GM21526 (cell line): ENCODE results near the gene PCSK5.

Experiments
- ATAC-seq: cut with Tn5 transposase; IDR thresholded peaks from one replicate; pipeline ENCODE4 v1.9.1; 2021; ENCODE audit warnings: moderate library complexity; ENCODE audit not compliant: unreplicated experiment, low FRiP score

The PCSK5 gene

GRCh38 chr9:75918154-75918553 lies 27.7 kb downstream of the PCSK5 start:
- ATAC-seq: no peak

GRCh38 chr9:75918909-75919308 lies 28.4 kb downstream of the PCSK5 start:
- no peak for ATAC-seq

DNA sequence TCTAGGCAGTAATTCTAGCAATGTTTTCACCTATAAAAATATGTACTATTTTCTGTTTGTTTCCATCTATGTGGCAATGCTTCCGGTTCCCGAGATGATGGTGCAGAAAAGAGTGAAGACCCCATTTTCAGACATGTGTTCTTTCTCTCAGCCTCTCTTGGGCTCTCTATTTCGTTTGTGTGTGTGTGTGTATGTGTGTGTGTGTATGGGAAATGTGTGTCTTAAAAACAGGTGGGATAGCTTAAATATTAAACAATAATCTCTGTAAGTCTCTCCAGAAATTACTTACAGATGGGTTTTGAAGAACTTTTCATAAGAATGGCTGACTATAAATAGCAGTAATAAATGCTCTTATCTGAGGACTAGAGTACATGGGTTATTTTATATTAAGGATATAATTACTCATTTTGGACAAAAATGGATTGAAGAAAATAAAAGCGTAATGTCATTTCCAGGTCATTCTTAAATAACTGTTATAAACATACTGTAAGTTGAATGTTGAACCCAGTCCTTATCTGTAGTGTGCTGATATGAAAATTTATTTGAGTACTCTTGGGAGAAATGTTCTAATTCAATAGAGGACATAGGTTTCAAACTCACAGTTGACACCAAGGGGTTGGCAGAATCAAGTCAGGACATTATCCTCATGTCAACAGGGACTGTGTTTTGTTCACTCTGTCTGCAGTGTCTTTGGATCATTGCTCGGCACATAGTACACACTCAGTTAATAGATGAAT lies 31.1 kb downstream of the PCSK5 start:
- ATAC-seq: no peak

DNA sequence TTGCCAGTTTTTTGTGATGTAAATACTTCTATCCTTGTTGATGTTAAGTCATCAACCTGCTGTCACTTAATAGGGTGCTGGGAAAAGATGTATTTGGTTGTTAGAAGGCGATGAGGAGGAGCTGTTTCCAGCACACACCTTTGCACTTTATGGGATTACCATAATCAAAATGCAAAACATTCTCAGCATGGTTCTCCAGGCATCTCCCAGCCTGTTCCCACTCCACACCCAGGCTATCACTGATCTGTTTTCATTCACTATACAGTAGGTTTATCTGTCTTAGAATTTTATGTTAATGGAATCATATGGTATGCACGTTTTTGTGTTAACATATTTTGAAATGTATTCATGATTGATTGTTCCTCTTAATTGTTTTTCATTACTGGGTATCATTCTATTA lies 35.9 kb downstream of the PCSK5 start:
- no peak for ATAC-seq

DNA sequence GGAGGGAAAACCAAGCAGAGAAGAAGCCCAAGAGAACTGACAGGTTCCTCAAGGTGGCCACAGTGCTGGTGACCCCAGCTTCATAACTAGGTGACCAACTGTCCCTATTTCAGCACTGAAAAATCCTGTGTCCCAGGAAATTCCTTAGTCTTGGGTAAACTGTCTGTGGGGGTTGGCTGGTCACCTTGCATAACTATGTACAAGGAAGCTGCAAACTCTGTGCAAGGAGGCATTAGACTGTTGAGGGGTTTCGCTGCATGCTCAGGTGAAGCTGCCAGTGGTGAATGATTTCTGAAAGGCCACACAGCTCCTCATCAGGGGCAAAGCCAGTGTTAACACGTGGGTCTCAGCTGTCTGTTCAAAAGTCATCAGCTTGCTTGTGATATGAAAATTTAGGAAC lies 36.9 kb downstream of the PCSK5 start:
- ATAC-seq: no peak

- no peak for ATAC-seq
Measured at GRCh38 chr9:75930190-75930589, 39.7 kb downstream of the PCSK5 start.

DNA sequence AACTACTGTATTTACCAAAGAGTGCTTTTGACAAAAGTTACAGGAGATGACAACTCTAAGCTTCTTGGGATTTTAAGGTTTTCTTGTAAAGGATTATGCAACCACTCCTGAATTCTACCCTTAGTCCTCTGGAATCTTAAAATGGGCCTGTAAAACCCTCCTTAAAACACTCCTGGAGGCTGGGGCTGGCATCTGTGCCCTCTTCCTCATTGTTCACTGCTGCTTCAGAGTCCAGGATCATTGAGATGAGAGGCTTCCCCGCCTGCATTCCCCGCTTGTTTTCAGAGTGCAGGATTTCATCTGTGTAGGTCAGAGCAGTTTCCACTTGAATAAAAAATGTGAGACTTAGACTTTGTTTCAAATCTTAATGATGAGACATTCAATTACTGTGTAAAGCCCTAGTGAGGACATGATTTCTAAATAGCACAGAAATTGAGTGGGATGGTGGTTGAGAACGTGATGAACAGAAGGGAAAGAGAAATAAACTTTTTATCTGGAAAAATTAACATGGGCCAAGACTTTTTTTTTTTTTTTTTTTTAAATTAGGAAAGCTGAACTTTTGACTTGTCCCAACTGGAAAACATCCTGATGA lies 40.4 kb downstream of the PCSK5 start:
- no peak for ATAC-seq

DNA sequence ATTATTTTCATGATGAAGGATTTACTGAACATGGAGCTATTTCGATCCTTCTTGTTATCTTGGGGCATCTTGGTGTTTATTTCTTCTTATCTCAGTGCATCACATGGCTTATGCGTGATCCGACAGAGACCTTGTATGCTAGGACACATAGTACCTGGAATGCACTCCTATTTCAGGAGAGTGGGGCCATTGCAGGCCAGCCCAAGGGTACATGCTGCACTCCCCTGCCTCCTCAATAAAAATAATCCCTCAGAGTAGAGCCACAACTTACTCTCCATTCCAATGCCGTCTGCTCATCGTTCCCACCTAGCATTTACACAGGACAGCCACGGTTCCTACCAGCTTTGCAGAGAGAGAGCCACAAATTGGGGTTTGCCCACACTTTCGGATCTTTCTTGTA lies 43.5 kb downstream of the PCSK5 start:
- no peak for ATAC-seq

DNA sequence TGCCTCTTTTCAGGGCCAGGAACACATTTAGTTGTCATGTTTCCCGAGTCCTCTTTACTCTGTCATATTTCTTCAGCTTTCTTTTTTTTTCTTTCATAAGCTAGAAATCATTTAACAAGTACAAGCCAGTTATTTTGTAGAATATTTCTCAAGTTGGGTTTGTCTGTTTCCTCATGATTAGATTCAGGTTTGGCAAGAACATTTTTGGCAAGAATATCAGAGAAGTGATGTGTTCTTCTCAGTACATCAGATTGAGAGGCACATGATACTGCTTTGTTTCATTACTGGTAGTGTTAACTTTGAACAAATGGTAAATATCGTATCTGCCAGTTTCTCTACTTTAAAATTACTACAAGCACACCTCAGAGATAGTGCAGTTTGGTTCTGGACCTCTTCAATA lies 45.1 kb downstream of the PCSK5 start:
- no peak for ATAC-seq

GRCh38 chr9:75937521-75938258 lies 47.2 kb downstream of the PCSK5 start:
- ATAC-seq: no peak

DNA sequence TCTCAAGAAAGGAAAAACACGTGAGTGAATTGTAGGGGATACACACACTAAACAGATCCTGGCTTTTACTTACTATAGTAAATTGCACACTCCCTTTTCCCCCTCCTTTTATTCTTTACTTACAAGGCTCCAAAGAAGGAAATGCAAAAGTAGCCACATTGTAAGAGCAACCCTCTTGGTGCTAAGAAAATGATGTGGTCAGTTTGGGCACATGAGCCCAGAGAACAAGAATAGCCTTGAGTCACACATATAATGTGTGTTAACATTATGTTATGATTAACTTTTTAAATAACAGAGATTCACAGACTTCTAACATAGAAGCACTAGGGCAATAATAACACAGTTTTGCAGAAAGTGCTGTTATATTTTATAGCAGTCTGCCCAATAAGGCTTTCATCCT lies 48.5 kb downstream of the PCSK5 start:
- no peak for ATAC-seq

DNA sequence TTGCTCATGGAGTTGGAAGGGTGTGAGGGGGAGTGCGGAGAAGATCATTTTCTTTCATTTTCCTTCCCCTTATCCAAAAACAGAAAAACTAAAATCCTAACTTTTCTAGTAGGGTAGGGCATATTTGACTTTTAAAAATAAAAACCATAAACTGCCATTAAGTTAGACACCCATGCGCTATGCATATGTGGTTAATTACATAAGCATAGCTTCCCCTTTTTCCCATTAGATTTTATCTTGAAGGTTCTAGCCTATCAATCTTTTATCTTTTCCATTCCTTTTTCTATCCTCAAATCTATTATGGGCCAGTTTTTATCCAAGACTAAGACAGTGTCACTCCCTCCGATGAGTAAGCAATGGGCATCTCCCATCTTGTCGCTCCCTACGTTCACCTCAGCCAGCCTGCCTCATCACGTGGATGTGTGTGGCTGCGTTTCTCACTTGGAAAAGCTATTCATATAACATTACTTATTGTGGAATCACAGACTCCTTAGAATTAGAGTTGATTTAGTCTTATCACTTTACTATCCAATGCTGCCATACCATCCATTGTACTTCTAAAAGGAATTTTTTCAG lies 49.2 kb downstream of the PCSK5 start:
- no peak for ATAC-seq

DNA sequence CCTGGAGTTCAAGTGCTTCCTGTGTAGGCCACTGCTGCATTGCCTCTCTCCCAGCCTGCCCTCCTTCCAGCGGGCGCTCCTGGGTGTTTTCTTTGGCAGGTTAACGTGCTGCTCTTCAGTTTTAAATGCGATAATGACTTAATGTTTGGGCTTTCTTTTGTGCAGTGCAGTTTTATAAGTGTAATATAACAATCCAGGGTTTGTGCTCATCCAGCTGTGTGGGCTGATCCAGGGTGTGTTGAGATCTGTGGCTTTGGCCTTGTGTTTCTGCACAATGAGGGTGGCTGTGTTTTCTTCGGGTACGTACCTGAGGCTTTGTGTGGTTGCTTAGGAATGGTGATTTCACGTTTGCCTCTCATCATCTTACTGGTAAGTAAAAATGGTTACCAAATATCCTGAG lies 50.6 kb downstream of the PCSK5 start:
- no peak for ATAC-seq

DNA sequence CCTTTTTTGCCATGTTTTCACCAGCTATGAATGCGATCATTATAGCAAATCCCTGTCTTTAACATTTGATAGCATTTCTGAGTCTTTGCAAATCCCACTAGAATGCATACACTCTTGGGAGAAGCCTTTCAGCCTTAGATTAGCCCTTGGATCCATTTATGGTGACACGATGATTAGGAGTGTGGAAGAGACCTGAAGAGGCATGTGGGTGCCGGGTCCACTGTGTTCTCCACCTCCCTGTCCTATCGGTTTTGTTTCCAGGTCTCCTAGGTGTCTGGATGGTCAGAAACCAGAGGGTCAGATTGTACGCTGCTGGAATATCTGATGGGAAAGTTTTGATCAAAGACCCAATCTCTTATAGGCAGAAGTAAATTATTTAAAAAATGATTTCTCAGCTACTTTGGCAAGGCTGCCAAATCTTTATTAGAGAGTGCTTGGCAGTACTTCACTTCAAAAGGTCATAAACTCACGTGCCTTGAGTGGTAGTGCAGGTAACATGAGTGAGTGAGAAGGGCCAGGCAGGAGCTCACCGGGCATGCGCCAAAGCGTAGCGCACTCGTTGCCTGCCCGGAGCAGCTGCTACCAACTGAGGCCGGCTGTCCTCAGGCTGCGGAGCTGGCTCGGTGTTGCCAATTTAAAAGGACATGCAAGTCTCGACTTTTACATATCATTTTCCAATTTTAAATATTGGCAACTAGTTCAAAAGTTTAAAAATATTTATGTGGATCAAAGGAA lies 51.3 kb downstream of the PCSK5 start:
- no peak for ATAC-seq

DNA sequence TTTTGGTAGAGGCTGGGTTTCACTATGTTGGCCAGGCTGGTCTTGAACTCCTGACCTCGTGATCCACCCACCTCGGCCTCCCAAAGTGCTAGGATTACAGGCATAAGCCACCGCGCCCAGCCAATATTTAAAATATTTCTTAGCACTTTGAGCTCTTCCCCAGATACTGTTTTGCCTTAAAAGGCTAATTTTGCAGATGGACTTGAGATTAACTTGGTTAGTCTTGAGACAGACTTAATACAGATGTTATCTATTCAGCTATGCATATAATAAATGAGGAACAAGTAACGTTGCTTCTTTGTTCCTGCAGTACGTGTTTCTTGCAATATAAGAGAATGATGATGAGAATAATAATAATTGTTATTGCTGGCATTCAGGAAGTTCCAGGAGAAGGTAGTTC lies 56.3 kb downstream of the PCSK5 start:
- no peak for ATAC-seq

- no peak for ATAC-seq
Measured at GRCh38 chr9:75947233-75947632, 56.8 kb downstream of the PCSK5 start.

DNA sequence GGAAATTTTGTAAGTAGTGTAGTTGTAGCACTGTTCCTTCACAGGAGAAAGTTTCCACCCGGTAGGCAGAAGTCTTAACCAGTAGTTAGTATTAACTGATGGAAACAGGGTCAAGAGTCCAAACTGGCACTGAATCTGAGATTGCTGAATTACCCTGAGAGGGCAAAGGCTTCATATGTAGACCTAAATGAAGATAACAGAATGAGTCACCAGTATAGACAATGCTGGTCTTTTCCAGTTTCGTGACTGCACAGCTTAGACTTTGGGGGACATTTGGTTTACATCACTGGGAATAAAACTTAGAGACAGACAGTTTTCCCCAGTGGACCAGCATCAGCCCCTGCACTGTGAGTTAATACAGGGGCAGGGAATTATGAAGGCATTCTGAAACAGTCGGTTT lies 60.5 kb downstream of the PCSK5 start:
- no peak for ATAC-seq

- ATAC-seq: no peak
Measured at GRCh38 chr9:75953218-75953617, 62.7 kb downstream of the PCSK5 start.

DNA sequence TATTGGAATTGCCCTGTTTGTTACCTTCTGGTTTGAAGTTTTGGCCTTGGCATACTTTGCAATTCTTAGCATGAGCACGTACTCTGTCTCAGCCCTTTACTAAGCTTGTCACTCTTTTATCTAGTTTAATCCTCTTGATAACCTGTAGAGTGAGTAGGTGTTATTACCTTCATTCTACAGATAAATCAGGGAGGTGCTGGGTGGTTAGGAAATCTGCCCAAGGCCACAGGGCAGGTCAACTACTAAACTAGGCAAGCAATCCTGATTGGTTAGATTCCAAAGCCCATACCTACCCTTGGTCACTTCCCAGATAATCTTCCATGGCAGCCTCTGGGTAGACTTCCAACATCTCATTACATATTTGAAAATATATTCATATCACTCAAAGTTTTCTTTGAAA lies 65.7 kb downstream of the PCSK5 start:
- no peak for ATAC-seq

- no peak for ATAC-seq
Measured at GRCh38 chr9:75957116-75957515, 66.6 kb downstream of the PCSK5 start.

GRCh38 chr9:75958226-75958625 lies 67.8 kb downstream of the PCSK5 start:
- no peak for ATAC-seq
